A673 (cell line): ENCODE results near the gene CCDC27. TPM values are rescaled to one million over a fixed set of nuclear protein-coding genes. Genes with fewer than 3 reads are reported as not detected.

Experiments used
- BruUV-seq: library from RNA; stranded (reverse); fragments of 400-500 nt; replicated peaks from 2 replicates; lab custom pipeline; 2021; lab: Mats Ljungman, UMichigan
- CTCF ChIA-PET: fragments of 300-600 bp; sonication (Branson Sonifier 250); formaldehyde crosslinking; loops from one replicate; lab custom pipeline; 2022; ENCODE audit warnings: antibody characterized with exemption; lab: Charles Lee
- POLR2A ChIA-PET: fragments of 300-600 bp; sonication (Branson Sonifier 250); formaldehyde crosslinking; loops from one replicate; lab custom pipeline; 2022; ENCODE audit warnings: antibody characterized with exemption; ENCODE audit not compliant: low non-redundant PET; lab: Charles Lee
- DNase-seq: peaks from one replicate; pipeline ENCODE4 v3.0.0-alpha.2; 2015; ENCODE audit warnings: low spot score
- H3K27ac ChIP-seq: fragments of 200-600 bp; sonication (generic); 2 replicates; pipeline ENCODE4 v1.5.1; 2016; ENCODE audit warnings: mixed run types, low read depth, mild to moderate bottlenecking, mixed read lengths, antibody characterized with exemption, low read length; ENCODE audit not compliant: poor library complexity, severe bottlenecking
- H3K27me3 ChIP-seq: fragments of 200-600 bp; sonication (generic); replicated peaks from 2 replicates; pipeline ENCODE4 v1.6.1; 2017; ENCODE audit warnings: mixed run types, low read depth, mild to moderate bottlenecking, mixed read lengths, antibody characterized with exemption, low read length; ENCODE audit not compliant: insufficient read depth, poor library complexity
- H3K36me3 ChIP-seq: fragments of 200-600 bp; sonication (generic); 2 replicates; pipeline ENCODE4 v1.6.1; 2016; ENCODE audit warnings: mixed run types, mild to moderate bottlenecking, mixed read lengths, antibody characterized with exemption, low read length; ENCODE audit not compliant: insufficient read depth, poor library complexity, severe bottlenecking
- H3K4me1 ChIP-seq: fragments of 200-600 bp; sonication (generic); 2 replicates; pipeline ENCODE4 v1.6.1; 2017; ENCODE audit warnings: mixed run types, mild to moderate bottlenecking, mixed read lengths, antibody characterized with exemption, low read length; ENCODE audit not compliant: insufficient read depth, poor library complexity, severe bottlenecking
- H3K4me3 ChIP-seq: fragments of 200-600 bp; sonication (generic); 2 replicates; pipeline ENCODE4 v1.5.1; 2016; ENCODE audit warnings: low read depth, mixed run types, mild to moderate bottlenecking, mixed read lengths, low read length; ENCODE audit not compliant: poor library complexity, severe bottlenecking
- H3K9me3 ChIP-seq: fragments of 200-600 bp; sonication (generic); 2 replicates; pipeline ENCODE4 v1.6.1; 2016; ENCODE audit warnings: mixed run types, low read depth, mild to moderate bottlenecking, mixed read lengths, antibody characterized with exemption, low read length; ENCODE audit not compliant: poor library complexity, severe bottlenecking
- EZH2 ChIP-seq: fragments of 200-600 bp; sonication (generic); IDR thresholded peaks from 2 replicates; pipeline ENCODE4 v1.6.1; 2017; ENCODE audit warnings: borderline replicate concordance, low read depth, mild to moderate bottlenecking, mixed read lengths, antibody characterized with exemption, low read length; ENCODE audit not compliant: poor library complexity, severe bottlenecking
- intact Hi-C: fragments of 100-400 bp; cut with micrococcal nuclease; formaldehyde crosslinking; loops from one replicate; pipeline ENCODE4 v1.10.0; 2022; ENCODE audit not compliant: unreplicated experiment
- total RNA-seq: library from RNA; stranded (reverse); gene quantifications from 2 replicates; pipeline ENCODE4 v1.2.3, GENCODE V29; 2021
- TF ChIP-seq, protein P1 (sequence below): fragments of 300-800, 200-600 bp; sonication (generic); conservative IDR thresholded peaks from 2 replicates; pipeline ENCODE4 v1.5.1; 2017; ENCODE audit warnings: low read depth, mild to moderate bottlenecking, antibody characterized with exemption, low read length, moderate library complexity, mixed read lengths

CCDC27 gene
- total RNA-seq, 1 experiment from 2014 or later, result not detected

- intact Hi-C loops, result no loop called here
- Histone ChIP-seq H3K4me3 (no peak overlapping the region), H3K27me3 (no peaks in the 10 kb centered on the region), H3K4me1 (peaks cover 16% of the 10 kb centered on the region), H3K9me3 (no peaks in the 10 kb centered on the region), H3K27ac (no peak overlapping the region), H3K36me3 (peaks cover 13% of the 10 kb centered on the region)
- BruUV-seq, result no TSS peak
- TF ChIP-seq EZH2, result no peak
- TF ChIP-seq, protein P1, sequence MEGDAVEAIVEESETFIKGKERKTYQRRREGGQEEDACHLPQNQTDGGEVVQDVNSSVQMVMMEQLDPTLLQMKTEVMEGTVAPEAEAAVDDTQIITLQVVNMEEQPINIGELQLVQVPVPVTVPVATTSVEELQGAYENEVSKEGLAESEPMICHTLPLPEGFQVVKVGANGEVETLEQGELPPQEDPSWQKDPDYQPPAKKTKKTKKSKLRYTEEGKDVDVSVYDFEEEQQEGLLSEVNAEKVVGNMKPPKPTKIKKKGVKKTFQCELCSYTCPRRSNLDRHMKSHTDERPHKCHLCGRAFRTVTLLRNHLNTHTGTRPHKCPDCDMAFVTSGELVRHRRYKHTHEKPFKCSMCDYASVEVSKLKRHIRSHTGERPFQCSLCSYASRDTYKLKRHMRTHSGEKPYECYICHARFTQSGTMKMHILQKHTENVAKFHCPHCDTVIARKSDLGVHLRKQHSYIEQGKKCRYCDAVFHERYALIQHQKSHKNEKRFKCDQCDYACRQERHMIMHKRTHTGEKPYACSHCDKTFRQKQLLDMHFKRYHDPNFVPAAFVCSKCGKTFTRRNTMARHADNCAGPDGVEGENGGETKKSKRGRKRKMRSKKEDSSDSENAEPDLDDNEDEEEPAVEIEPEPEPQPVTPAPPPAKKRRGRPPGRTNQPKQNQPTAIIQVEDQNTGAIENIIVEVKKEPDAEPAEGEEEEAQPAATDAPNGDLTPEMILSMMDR, result no peak
- CTCF ChIA-PET, result no interaction called here
- POLR2A ChIA-PET, result no interaction called here
- DNase-seq, result no peak
Measured at GRCh38 chr1:3790500-3790923, 38.3 kb downstream of the CCDC27 start.

- peaks cover 13% of the 10 kb centered on the region for H3K36me3 ChIP-seq
- H3K4me3 ChIP-seq, result no peak overlapping the region
- BruUV-seq, result no TSS peak
- no peak overlapping the region for H3K27ac ChIP-seq
- H3K4me1 ChIP-seq, result peaks cover 16% of the 10 kb centered on the region
- POLR2A ChIA-PET, result no interaction called here
- no peak for DNase-seq
- CTCF ChIA-PET, result interaction anchor here (0.6 kb wide), 1 partner anchor 109 kb away, joined by 4 read pairs; the partner anchor contains the start of gene C1orf174
- H3K27me3 ChIP-seq, result no peaks in the 10 kb centered on the region
- no peak for TF ChIP-seq EZH2
- TF ChIP-seq, protein P1, result no peak
- intact Hi-C loops, result no loop called here
- H3K9me3 ChIP-seq, result no peaks in the 10 kb centered on the region
Measured at GRCh38 chr1:3790952-3791351, 38.7 kb downstream of the CCDC27 start.

GRCh38 chr1:3795453-3796214, 43.4 kb downstream of the CCDC27 start:
- BruUV-seq, result no TSS peak
- intact Hi-C loops, result no loop called here
- POLR2A ChIA-PET, result no interaction called here
- peaks cover 16% of the 10 kb centered on the region for H3K4me1 ChIP-seq
- CTCF ChIA-PET, result no interaction called here
- no peak for DNase-seq
- H3K9me3 ChIP-seq, result no peaks in the 10 kb centered on the region
- peak overlapping the region; percentile 78 for H3K27ac ChIP-seq
- TF ChIP-seq, protein P1, result no peak
- no peak for TF ChIP-seq EZH2
- H3K27me3 ChIP-seq, result no peaks in the 10 kb centered on the region
- peaks cover 3% of the 10 kb centered on the region for H3K36me3 ChIP-seq
- H3K4me3 ChIP-seq, result peak overlapping the region; percentile 88
